GM12864 (cell line): ENCODE measurements around the gene GPR37L1.
"Not testable (repeated sequence)": the region's sequence is repeated elsewhere in the genome, so short reads cannot be mapped to it uniquely, and the experiment has no call there.

ENCODE experiments used
- DNase-seq: peaks from one replicate; pipeline ENCODE4 v3.0.0-alpha.2; 2011; ENCODE audit warnings: low read depth
- H3K4me3 ChIP-seq: 2 replicates; pipeline ENCODE4 v1.5.1; 2011; ENCODE audit warnings: mild to moderate bottlenecking, low read depth, low read length, control low read depth
- CTCF ChIP-seq: IDR thresholded peaks from 2 replicates; pipeline ENCODE4 v1.5.1; 2011; ENCODE audit warnings: low read depth, mild to moderate bottlenecking, moderate library complexity, low read length, control low read depth, inconsistent platforms; ENCODE audit errors: missing control alignments

GPR37L1 gene

GRCh38 chr1:202110977-202111376 lies 11.7 kb upstream of the GPR37L1 start:
- DNase-seq, result no peak
- no peak overlapping the region for H3K4me3 ChIP-seq
- TF ChIP-seq CTCF, result no peak

GRCh38 chr1:202111589-202111988 lies 11.1 kb upstream of the GPR37L1 start:
- H3K4me3 ChIP-seq, DNase-seq: not testable (repeated sequence)

GRCh38 chr1:202112859-202113689 lies 9.6 kb upstream of the GPR37L1 start:
- DNase-seq, result no peak
- no peak overlapping the region for H3K4me3 ChIP-seq
- TF ChIP-seq CTCF, result no peak

GRCh38 chr1:202113690-202114300 lies 8.9 kb upstream of the GPR37L1 start:
- TF ChIP-seq CTCF, result no peak
- DNase-seq, result no peak

GRCh38 chr1:202116287-202116686 lies 6.4 kb upstream of the GPR37L1 start:
- no peak for DNase-seq
- TF ChIP-seq CTCF, result no peak
- no peak overlapping the region for H3K4me3 ChIP-seq

More at GRCh38 chr1:202113690-202114300, 8.9 kb upstream of the GPR37L1 start:
- H3K4me3 ChIP-seq, result no peak overlapping the region

GRCh38 chr1:202117898-202118371 lies 4.8 kb upstream of the GPR37L1 start:
- no peak overlapping the region for H3K4me3 ChIP-seq
- no peak for TF ChIP-seq CTCF
- DNase-seq, result no peak

GRCh38 chr1:202121006-202121405 lies 1.7 kb upstream of the GPR37L1 start:
- no peak for TF ChIP-seq CTCF
- H3K4me3 ChIP-seq, result no peak overlapping the region
- DNase-seq, result no peak
